Mucosa of rectum (tissue), 2 donors: ENCODE results near the gene CCNL1.

Experiments used
- H3K27ac ChIP-seq, 2 donors: one replicate each; pipeline ENCODE4 v1.7.0; 2013; ENCODE audit warnings: inconsistent platforms in 2 of 2, low read depth in 2 of 2, low read length in 2 of 2
- H3K27me3 ChIP-seq, 2 donors: one replicate each; pipeline ENCODE4 v1.7.0; 2013; ENCODE audit warnings: low read length in 2 of 2; ENCODE audit not compliant: control insufficient read depth in 2 of 2, insufficient read depth in 2 of 2
- H3K36me3 ChIP-seq, 2 donors: one replicate each; pipeline ENCODE4 v1.7.0; 2013; ENCODE audit warnings: low read length in 2 of 2; ENCODE audit not compliant: control insufficient read depth in 2 of 2, insufficient read depth in 2 of 2
- H3K4me1 ChIP-seq, 2 donors: one replicate each; pipeline ENCODE4 v1.7.0; 2013; ENCODE audit warnings: low read length in 2 of 2, mild to moderate bottlenecking in 1 of 2; ENCODE audit not compliant: control insufficient read depth in 2 of 2, insufficient read depth in 2 of 2
- H3K4me3 ChIP-seq, 2 donors: one replicate each; pipeline ENCODE4 v1.7.0; 2013; ENCODE audit warnings: low read length in 2 of 2
- H3K9ac ChIP-seq, 2 donors: one replicate each; pipeline ENCODE4 v1.7.0; 2013; ENCODE audit warnings: low read length in 2 of 2, low read depth in 1 of 2, mild to moderate bottlenecking in 1 of 2
- H3K9me3 ChIP-seq, 2 donors: one replicate each; pipeline ENCODE4 v1.7.0; 2013; ENCODE audit warnings: low read length in 2 of 2; ENCODE audit not compliant: control insufficient read depth in 2 of 2
- donor health status: healthy.
- donor health status: Normal muscosa, but diverticular disease.

CCNL1 gene

DNA sequence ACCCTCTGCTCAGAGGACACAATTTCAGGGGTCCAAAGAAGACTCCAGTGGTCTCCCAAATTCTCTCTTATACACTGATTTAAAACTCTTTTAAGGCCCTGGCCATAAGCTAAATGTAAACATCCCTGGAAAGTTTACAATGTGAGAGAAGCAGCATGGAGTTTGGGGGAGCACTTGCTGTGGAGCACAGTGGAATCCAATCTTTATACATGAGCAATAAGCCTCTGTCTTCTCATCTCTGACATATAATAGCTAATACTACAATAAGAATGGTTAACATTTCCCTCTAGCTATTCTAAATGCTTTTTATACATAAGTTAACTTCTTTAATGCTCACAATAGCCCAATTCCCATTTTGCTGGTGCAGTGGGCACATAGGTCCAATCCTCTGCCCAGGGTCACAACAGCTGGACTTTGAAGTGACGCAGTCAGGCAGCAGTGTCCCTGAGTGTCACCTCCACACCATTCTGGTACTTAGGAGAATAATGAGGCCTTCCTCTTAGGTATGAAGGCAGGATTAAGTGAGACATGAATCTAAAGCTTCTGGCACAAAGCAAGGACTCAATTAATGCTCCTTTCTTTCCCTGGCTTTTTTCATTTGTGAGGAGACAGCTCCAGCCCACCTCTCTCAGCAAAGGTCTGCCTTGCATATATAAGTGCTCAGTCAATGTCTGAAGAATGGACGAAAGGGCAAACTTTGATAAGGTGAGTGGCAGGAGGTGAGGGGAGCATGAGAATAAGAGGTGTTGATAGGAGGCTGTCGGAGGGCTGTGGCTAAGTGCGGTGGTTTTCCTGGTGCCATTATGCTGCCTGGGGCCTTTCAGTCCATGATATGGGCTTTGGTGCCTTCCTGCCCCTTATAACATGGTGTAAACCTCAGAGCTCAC lies 26.3 kb downstream of the CCNL1 start:
- H3K9me3 ChIP-seq: no peaks in the 10 kb centered on the region
- H3K4me1 ChIP-seq: peaks cover 53 to 66% of the 10 kb centered on the region in 2 donors
- no peaks in the 10 kb centered on the region for H3K36me3 ChIP-seq
- no peaks in the 10 kb centered on the region for H3K27me3 ChIP-seq
- H3K9ac ChIP-seq: no peak overlapping the region
- H3K4me3 ChIP-seq: no peak overlapping the region
- peak overlapping the region in 1 of 2 donors; percentile 42 for H3K27ac ChIP-seq

DNA sequence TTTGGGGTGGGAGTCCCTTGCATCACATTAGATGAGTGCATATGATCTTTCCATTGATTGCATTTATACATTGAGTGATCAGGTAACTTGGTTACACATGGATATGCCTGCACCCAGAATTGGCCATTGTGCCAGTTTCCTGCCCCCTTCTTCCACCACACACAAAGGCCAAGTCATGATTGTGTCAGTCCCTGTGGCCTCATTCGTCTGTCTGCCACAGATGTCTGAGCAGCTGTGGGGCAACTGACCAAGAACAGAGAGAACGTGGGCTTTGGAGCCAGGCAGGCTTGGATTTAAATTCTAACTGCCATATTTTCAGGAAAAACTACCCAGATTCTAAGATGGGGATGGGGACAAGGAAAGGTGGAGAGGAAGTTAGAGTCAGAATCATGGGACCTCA lies 27.0 kb downstream of the CCNL1 start:
- no peaks in the 10 kb centered on the region for H3K36me3 ChIP-seq
- no peaks in the 10 kb centered on the region for H3K9me3 ChIP-seq
- H3K4me1 ChIP-seq: peaks cover 60 to 73% of the 10 kb centered on the region in 2 donors
- no peak overlapping the region for H3K27ac ChIP-seq
- no peak overlapping the region for H3K9ac ChIP-seq
- H3K4me3 ChIP-seq: no peak overlapping the region
- no peaks in the 10 kb centered on the region for H3K27me3 ChIP-seq

DNA sequence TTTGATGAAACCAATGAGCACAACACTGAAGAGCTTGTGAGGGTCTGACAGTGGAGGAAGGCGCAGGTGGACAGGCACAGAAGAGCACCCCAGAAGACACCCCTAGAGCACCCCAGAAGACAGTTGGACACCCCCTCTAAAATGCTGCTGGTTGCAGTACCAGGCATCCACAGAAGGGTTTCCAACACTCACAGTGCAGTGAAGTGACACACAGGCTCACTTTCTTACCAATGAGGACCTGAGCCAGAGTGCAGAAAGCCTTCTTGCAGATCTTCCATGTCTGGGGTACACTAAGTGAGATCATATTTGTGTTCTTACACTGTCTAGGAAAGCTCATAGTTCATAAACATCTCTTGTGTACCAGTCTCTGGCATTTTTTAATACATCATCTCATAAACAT lies 27.6 kb downstream of the CCNL1 start:
- no peak overlapping the region for H3K9ac ChIP-seq
- H3K4me3 ChIP-seq: no peak overlapping the region
- no peaks in the 10 kb centered on the region for H3K36me3 ChIP-seq
- H3K27ac ChIP-seq: peak overlapping the region in 1 of 2 donors; percentile 99
- H3K4me1 ChIP-seq: peaks cover 62 to 79% of the 10 kb centered on the region in 2 donors
- H3K27me3 ChIP-seq: no peaks in the 10 kb centered on the region
- no peaks in the 10 kb centered on the region for H3K9me3 ChIP-seq

DNA sequence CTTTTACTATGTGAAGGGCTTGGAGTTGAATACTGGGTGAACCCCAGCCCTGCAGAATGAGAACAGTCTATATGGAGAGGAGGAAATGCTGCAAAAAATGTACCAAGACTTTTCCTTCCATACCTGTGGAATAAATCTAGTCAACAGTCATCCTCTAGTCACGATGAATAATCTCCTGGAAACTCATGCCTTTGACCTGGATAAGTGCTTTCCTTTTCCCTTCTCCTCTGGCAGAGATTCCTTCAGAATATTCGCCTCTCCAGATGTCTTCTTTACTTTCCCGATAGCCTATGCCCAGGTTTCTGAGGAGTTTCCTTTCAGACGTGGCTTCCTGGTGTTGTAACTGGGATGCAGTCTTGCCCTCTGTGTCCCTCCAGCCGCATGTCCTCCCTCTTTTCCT lies 28.1 kb downstream of the CCNL1 start:
- Histone ChIP-seq H3K36me3 (no peaks in the 10 kb centered on the region), H3K9ac (peak overlapping the region in 1 of 2 donors; percentile 64), H3K27ac (peak overlapping the region; percentile 91 to 99), H3K4me1 (peaks cover 58 to 74% of the 10 kb centered on the region in 2 donors), H3K9me3 (no peaks in the 10 kb centered on the region), H3K4me3 (no peak overlapping the region), H3K27me3 (no peaks in the 10 kb centered on the region)

DNA sequence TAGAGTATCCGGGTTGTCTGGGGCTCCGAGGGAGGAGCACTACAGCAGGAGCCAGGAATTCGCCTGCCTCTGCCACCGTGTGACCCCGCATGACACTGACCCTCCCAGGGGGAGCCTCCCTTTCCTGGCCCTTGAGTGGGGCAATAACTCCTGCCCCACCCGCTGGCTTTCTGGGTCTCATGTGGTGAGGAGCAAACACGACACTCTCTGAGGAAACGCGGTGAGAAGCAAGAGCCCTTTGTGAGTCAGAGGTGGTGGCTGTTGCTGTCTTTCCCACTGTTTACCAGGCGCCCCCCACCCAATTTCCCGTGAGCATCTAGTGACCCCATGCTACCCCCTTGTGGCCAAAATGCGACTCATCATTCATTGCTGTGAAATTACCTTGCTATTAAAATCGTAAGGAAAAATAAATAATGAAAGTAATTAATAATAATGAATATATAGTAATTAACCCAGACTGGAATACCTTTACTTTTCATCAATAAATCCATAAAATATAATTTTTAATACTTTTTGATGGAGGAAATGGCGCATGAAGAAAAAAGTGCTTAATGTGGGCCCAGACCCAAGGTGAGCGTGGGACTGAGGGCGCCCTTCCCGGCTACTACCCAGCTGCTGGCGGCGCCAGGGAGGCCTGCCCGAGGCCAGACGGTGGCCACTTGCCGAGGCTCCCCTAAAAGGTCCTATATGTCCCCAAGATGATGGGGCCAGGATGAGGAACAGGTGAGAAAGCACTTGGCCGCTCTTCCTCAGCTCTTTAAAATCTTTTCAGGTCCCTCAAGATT lies 29.3 kb downstream of the CCNL1 start:
- H3K4me3 ChIP-seq: peak overlapping the region; percentile 30 to 54
- H3K27me3 ChIP-seq: no peaks in the 10 kb centered on the region
- H3K9ac ChIP-seq: peak overlapping the region; percentile 64 to 83
- H3K36me3 ChIP-seq: no peaks in the 10 kb centered on the region
- H3K9me3 ChIP-seq: no peaks in the 10 kb centered on the region
- peak overlapping the region; percentile 93 to 99 for H3K27ac ChIP-seq
- peaks cover 46 to 69% of the 10 kb centered on the region in 2 donors for H3K4me1 ChIP-seq

DNA sequence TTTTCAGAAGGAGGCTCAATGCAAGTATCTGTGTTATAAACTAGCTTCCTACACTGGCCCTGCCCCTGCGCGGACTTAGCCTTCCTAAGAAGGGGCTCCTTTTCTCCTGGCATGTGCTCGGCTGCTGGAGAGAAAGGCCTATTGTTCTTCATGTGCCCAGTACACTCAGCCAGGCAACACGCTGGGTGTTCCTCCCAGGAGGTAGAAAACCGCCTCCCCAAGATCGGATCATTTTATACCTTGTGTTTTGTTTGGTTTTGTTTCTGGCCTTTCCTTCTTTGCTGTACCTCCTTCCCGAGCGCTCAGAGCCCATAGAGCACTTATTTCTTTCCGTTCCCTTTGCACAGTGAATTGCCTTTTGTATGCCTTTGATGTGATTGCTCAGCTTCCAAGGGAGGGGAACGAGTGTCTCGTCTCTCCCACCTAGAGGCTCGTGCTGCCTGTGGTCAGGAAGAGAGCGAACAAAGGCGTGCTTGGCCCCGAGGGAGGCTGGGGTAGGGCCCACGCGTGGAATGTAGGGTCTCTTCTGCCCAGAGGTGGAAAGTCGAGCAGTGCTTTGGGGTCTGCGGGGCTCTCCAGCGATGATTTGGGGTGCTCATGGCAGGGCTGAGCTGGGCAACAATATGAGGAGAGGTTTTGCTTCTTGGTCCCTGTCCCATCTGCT lies 30.0 kb downstream of the CCNL1 start:
- no peaks in the 10 kb centered on the region for H3K36me3 ChIP-seq
- peaks cover 42 to 70% of the 10 kb centered on the region in 2 donors for H3K4me1 ChIP-seq
- no peaks in the 10 kb centered on the region for H3K9me3 ChIP-seq
- peak overlapping the region; percentile 64 to 83 for H3K9ac ChIP-seq
- peak overlapping the region; percentile 93 to 99 for H3K27ac ChIP-seq
- no peaks in the 10 kb centered on the region for H3K27me3 ChIP-seq
- H3K4me3 ChIP-seq: peak overlapping the region; percentile 5 to 54

DNA sequence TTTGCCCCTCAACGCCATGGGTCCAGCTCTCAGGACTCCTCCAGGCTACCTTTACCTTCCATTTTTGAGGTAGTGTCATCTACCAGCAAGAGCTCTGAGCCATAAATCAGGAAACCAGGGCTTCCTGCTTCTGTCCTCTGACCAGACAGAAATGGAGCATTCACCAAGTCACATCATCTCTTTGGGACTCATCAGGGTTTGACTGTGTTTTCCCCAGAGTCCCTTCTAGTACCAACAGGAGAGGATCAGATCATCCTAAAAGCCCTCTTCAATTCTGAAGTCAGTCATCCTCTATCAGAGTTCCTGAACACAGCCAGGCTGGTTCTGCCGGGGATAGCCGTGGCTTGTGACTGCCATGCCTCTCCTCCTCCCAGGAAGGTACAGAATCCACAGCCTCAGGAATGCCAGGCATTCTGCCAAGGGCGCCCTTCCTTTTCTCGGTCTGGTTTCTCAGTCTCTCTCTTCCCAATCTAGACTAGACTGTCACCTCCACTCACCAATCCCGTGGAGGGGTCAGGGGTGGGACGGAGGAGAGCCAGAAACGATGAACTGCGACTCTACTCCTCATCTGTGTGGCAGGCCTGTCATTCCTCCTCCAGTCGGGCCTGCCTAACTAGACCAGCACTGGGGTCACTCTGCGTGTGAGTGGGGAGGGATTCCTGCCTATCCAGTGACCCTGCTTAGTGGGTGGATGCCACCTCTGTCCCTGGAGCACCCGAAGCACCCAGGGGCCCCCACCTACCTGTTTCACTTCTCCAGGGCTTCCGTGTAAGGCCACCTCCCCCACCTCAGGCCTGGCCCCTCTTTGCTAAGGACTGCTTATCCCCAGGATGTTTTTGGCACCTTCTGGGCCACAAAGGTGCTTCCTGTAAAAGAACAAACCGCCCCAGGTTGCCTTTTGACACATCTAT lies 30.9 kb downstream of the CCNL1 start:
- Histone ChIP-seq H3K9ac (peak overlapping the region; percentile 64 to 83), H3K27me3 (no peaks in the 10 kb centered on the region), H3K4me3 (peak overlapping the region; percentile 14 to 54), H3K36me3 (no peaks in the 10 kb centered on the region), H3K4me1 (peaks cover 42 to 67% of the 10 kb centered on the region in 2 donors), H3K27ac (peak overlapping the region; percentile 93 to 99), H3K9me3 (no peaks in the 10 kb centered on the region)

GRCh38 chr3:157127831-157128767 lies 31.8 kb downstream of the CCNL1 start:
- Histone ChIP-seq H3K36me3 (no peaks in the 10 kb centered on the region), H3K4me3 (peak overlapping the region in 1 of 2 donors; percentile 14), H3K9me3 (no peaks in the 10 kb centered on the region), H3K27me3 (no peaks in the 10 kb centered on the region), H3K27ac (peak overlapping the region; percentile 93 to 99), H3K9ac (peak overlapping the region in 1 of 2 donors; percentile 64), H3K4me1 (peaks cover 42 to 72% of the 10 kb centered on the region in 2 donors)
